SIG-M5 treated with dmso at 0.1 percent for 504 hours (cell line): ENCODE results near the gene SLC48A1.

Experiments used
- DNase-seq: peaks from one replicate; lab custom pipeline; 2025; ENCODE audit not compliant: unreplicated experiment; lab: John Stamatoyannopoulos, UW

SLC48A1 gene

GRCh38 chr12:47744005-47744651 is 28.9 kb upstream of the SLC48A1 start:
- DNase-seq: peak; percentile 13

- DNase-seq: no peak
Measured at GRCh38 chr12:47744778-47745436, 28.1 kb upstream of the SLC48A1 start.

- DNase-seq: no peak
Measured at GRCh38 chr12:47745485-47746041, 27.5 kb upstream of the SLC48A1 start.

GRCh38 chr12:47746073-47746472 is 27.0 kb upstream of the SLC48A1 start:
- no peak for DNase-seq

GRCh38 chr12:47746523-47746922 is 26.5 kb upstream of the SLC48A1 start:
- DNase-seq: no peak

- DNase-seq: no peak
Measured at GRCh38 chr12:47747126-47747525, 25.9 kb upstream of the SLC48A1 start.

- no peak for DNase-seq
Measured at GRCh38 chr12:47747596-47748506, 25.2 kb upstream of the SLC48A1 start.

- no peak for DNase-seq
Measured at GRCh38 chr12:47748507-47748828, 24.6 kb upstream of the SLC48A1 start.

GRCh38 chr12:47748899-47749298 is 24.1 kb upstream of the SLC48A1 start:
- no peak for DNase-seq

GRCh38 chr12:47750229-47750798 is 22.7 kb upstream of the SLC48A1 start:
- DNase-seq: peak; percentile 37

- no peak for DNase-seq
Measured at GRCh38 chr12:47750916-47751470, 22.0 kb upstream of the SLC48A1 start.

GRCh38 chr12:47751561-47751960 is 21.5 kb upstream of the SLC48A1 start:
- DNase-seq: no peak

- no peak for DNase-seq
Measured at GRCh38 chr12:47752121-47752520, 20.9 kb upstream of the SLC48A1 start.

GRCh38 chr12:47752552-47752951 is 20.5 kb upstream of the SLC48A1 start:
- no peak for DNase-seq

- DNase-seq: no peak
Measured at GRCh38 chr12:47753021-47754001, 19.7 kb upstream of the SLC48A1 start.

- DNase-seq: no peak
Measured at GRCh38 chr12:47754126-47754525, 18.9 kb upstream of the SLC48A1 start.

- no peak for DNase-seq
Measured at GRCh38 chr12:47754881-47755280, 18.2 kb upstream of the SLC48A1 start.

- DNase-seq: no peak
Measured at GRCh38 chr12:47755655-47756562, 17.1 kb upstream of the SLC48A1 start.

- no peak for DNase-seq
Measured at GRCh38 chr12:47757364-47757839, 15.6 kb upstream of the SLC48A1 start.
